ENCODE results near the gene PMFBP1.

The PMFBP1 gene

GRCh38 chr16:72124148-72124547 lies 47.8 kb downstream of the PMFBP1 start:
- Histone ChIP-seq H3K9ac (ENCODE audit: low read depth in 1 of 2, low read length in 2 of 2) (no peak overlapping the region), H3K27ac (ENCODE audit: low read depth in 2 of 2, low read length in 2 of 2) (no peak overlapping the region), H3K27me3 (ENCODE audit: control insufficient read depth in 2 of 2, insufficient read depth in 2 of 2, low read length in 2 of 2) (no peaks in the 10 kb centered on the region), H3K4me1 (ENCODE audit: control insufficient read depth in 2 of 2, insufficient read depth in 2 of 2, low read length in 2 of 2) (peaks cover 12% of the 10 kb centered on the region in 2 donors), H3K9me3 (ENCODE audit: control insufficient read depth in 2 of 2, low read length in 2 of 2) (no peaks in the 10 kb centered on the region), H3K4me3 (ENCODE audit: low read length in 2 of 2) (no peak overlapping the region), H3K36me3 (ENCODE audit: control insufficient read depth in 2 of 2, insufficient read depth in 2 of 2, low read length in 2 of 2) (no peaks in the 10 kb centered on the region)

- H3K4me3 ChIP-seq (ENCODE audit: low read length in 2 of 2) = no peak overlapping the region
- H3K9ac ChIP-seq (ENCODE audit: low read depth in 1 of 2, low read length in 2 of 2) = no peak overlapping the region
- no peaks in the 10 kb centered on the region for H3K36me3 ChIP-seq (ENCODE audit: control insufficient read depth in 2 of 2, insufficient read depth in 2 of 2, low read length in 2 of 2)
- peaks cover 12% of the 10 kb centered on the region in 2 donors for H3K4me1 ChIP-seq (ENCODE audit: control insufficient read depth in 2 of 2, insufficient read depth in 2 of 2, low read length in 2 of 2)
- H3K27me3 ChIP-seq (ENCODE audit: control insufficient read depth in 2 of 2, insufficient read depth in 2 of 2, low read length in 2 of 2) = no peaks in the 10 kb centered on the region
- no peak overlapping the region for H3K27ac ChIP-seq (ENCODE audit: low read depth in 2 of 2, low read length in 2 of 2)
- no peaks in the 10 kb centered on the region for H3K9me3 ChIP-seq (ENCODE audit: control insufficient read depth in 2 of 2, low read length in 2 of 2)
These were observed 48.5 kb downstream of the PMFBP1 start for GRCh38 chr16:72123426-72123825.

GRCh38 chr16:72122916-72123315 lies 49.0 kb downstream of the PMFBP1 start:
- Histone ChIP-seq H3K27me3 (ENCODE audit: control insufficient read depth in 2 of 2, insufficient read depth in 2 of 2, low read length in 2 of 2) (no peaks in the 10 kb centered on the region), H3K36me3 (ENCODE audit: control insufficient read depth in 2 of 2, insufficient read depth in 2 of 2, low read length in 2 of 2) (no peaks in the 10 kb centered on the region), H3K4me1 (ENCODE audit: control insufficient read depth in 2 of 2, insufficient read depth in 2 of 2, low read length in 2 of 2) (peaks cover 12% of the 10 kb centered on the region in 2 donors), H3K4me3 (ENCODE audit: low read length in 2 of 2) (no peak overlapping the region), H3K9ac (ENCODE audit: low read depth in 1 of 2, low read length in 2 of 2) (no peak overlapping the region), H3K27ac (ENCODE audit: low read depth in 2 of 2, low read length in 2 of 2) (no peak overlapping the region), H3K9me3 (ENCODE audit: control insufficient read depth in 2 of 2, low read length in 2 of 2) (no peaks in the 10 kb centered on the region)

GRCh38 chr16:72122308-72122707 lies 49.6 kb downstream of the PMFBP1 start:
- Histone ChIP-seq H3K4me1 (ENCODE audit: control insufficient read depth in 2 of 2, insufficient read depth in 2 of 2, low read length in 2 of 2) (peaks cover 12% of the 10 kb centered on the region in 2 donors), H3K9me3 (ENCODE audit: control insufficient read depth in 2 of 2, low read length in 2 of 2) (no peaks in the 10 kb centered on the region), H3K4me3 (ENCODE audit: low read length in 2 of 2) (no peak overlapping the region), H3K36me3 (ENCODE audit: control insufficient read depth in 2 of 2, insufficient read depth in 2 of 2, low read length in 2 of 2) (no peaks in the 10 kb centered on the region), H3K9ac (ENCODE audit: low read depth in 1 of 2, low read length in 2 of 2) (no peak overlapping the region), H3K27ac (ENCODE audit: low read depth in 2 of 2, low read length in 2 of 2) (no peak overlapping the region), H3K27me3 (ENCODE audit: control insufficient read depth in 2 of 2, insufficient read depth in 2 of 2, low read length in 2 of 2) (no peaks in the 10 kb centered on the region)

- H3K4me3 ChIP-seq (ENCODE audit: low read length in 2 of 2) = no peak overlapping the region
- H3K27me3 ChIP-seq (ENCODE audit: control insufficient read depth in 2 of 2, insufficient read depth in 2 of 2, low read length in 2 of 2) = no peaks in the 10 kb centered on the region
- no peaks in the 10 kb centered on the region for H3K9me3 ChIP-seq (ENCODE audit: control insufficient read depth in 2 of 2, low read length in 2 of 2)
- no peak overlapping the region for H3K27ac ChIP-seq (ENCODE audit: low read depth in 2 of 2, low read length in 2 of 2)
- H3K9ac ChIP-seq (ENCODE audit: low read depth in 1 of 2, low read length in 2 of 2) = no peak overlapping the region
- H3K4me1 ChIP-seq (ENCODE audit: control insufficient read depth in 2 of 2, insufficient read depth in 2 of 2, low read length in 2 of 2) = peaks cover under 1 to 1% of the 10 kb centered on the region in 2 donors
- no peaks in the 10 kb centered on the region for H3K36me3 ChIP-seq (ENCODE audit: control insufficient read depth in 2 of 2, insufficient read depth in 2 of 2, low read length in 2 of 2)
These were observed 51.9 kb downstream of the PMFBP1 start for GRCh38 chr16:72120026-72120425.

GRCh38 chr16:72113616-72113945 lies 58.4 kb downstream of the PMFBP1 start:
- no peak overlapping the region for H3K4me3 ChIP-seq (ENCODE audit: low read length in 2 of 2)
- H3K27ac ChIP-seq (ENCODE audit: low read depth in 2 of 2, low read length in 2 of 2) = no peak overlapping the region
- H3K27me3 ChIP-seq (ENCODE audit: control insufficient read depth in 2 of 2, insufficient read depth in 2 of 2, low read length in 2 of 2) = no peaks in the 10 kb centered on the region
- H3K4me1 ChIP-seq (ENCODE audit: control insufficient read depth in 2 of 2, insufficient read depth in 2 of 2, low read length in 2 of 2) = no peaks in the 10 kb centered on the region
- no peak overlapping the region for H3K9ac ChIP-seq (ENCODE audit: low read depth in 1 of 2, low read length in 2 of 2)
- no peaks in the 10 kb centered on the region for H3K9me3 ChIP-seq (ENCODE audit: control insufficient read depth in 2 of 2, low read length in 2 of 2)
- peaks cover 39 to 45% of the 10 kb centered on the region in 2 donors for H3K36me3 ChIP-seq (ENCODE audit: control insufficient read depth in 2 of 2, insufficient read depth in 2 of 2, low read length in 2 of 2)

GRCh38 chr16:72112906-72113615 lies 58.9 kb downstream of the PMFBP1 start:
- H3K4me3 ChIP-seq (ENCODE audit: low read length in 2 of 2) = no peak overlapping the region
- no peak overlapping the region for H3K9ac ChIP-seq (ENCODE audit: low read depth in 1 of 2, low read length in 2 of 2)
- H3K9me3 ChIP-seq (ENCODE audit: control insufficient read depth in 2 of 2, low read length in 2 of 2) = no peaks in the 10 kb centered on the region
- no peaks in the 10 kb centered on the region for H3K27me3 ChIP-seq (ENCODE audit: control insufficient read depth in 2 of 2, insufficient read depth in 2 of 2, low read length in 2 of 2)
- peaks cover 44 to 50% of the 10 kb centered on the region in 2 donors for H3K36me3 ChIP-seq (ENCODE audit: control insufficient read depth in 2 of 2, insufficient read depth in 2 of 2, low read length in 2 of 2)
- H3K27ac ChIP-seq (ENCODE audit: low read depth in 2 of 2, low read length in 2 of 2) = no peak overlapping the region
- H3K4me1 ChIP-seq (ENCODE audit: control insufficient read depth in 2 of 2, insufficient read depth in 2 of 2, low read length in 2 of 2) = no peaks in the 10 kb centered on the region

- H3K27me3 ChIP-seq (ENCODE audit: control insufficient read depth in 2 of 2, insufficient read depth in 2 of 2, low read length in 2 of 2) = no peaks in the 10 kb centered on the region
- H3K36me3 ChIP-seq (ENCODE audit: control insufficient read depth in 2 of 2, insufficient read depth in 2 of 2, low read length in 2 of 2) = peaks cover 50 to 56% of the 10 kb centered on the region in 2 donors
- no peak overlapping the region for H3K9ac ChIP-seq (ENCODE audit: low read depth in 1 of 2, low read length in 2 of 2)
- H3K27ac ChIP-seq (ENCODE audit: low read depth in 2 of 2, low read length in 2 of 2) = no peak overlapping the region
- no peaks in the 10 kb centered on the region for H3K9me3 ChIP-seq (ENCODE audit: control insufficient read depth in 2 of 2, low read length in 2 of 2)
- H3K4me1 ChIP-seq (ENCODE audit: control insufficient read depth in 2 of 2, insufficient read depth in 2 of 2, low read length in 2 of 2) = no peaks in the 10 kb centered on the region
- no peak overlapping the region for H3K4me3 ChIP-seq (ENCODE audit: low read length in 2 of 2)
These were observed 59.5 kb downstream of the PMFBP1 start for GRCh38 chr16:72112452-72112792.

GRCh38 chr16:72111657-72112451 lies 60.1 kb downstream of the PMFBP1 start:
- Histone ChIP-seq H3K9ac (ENCODE audit: low read depth in 1 of 2, low read length in 2 of 2) (no peak overlapping the region), H3K27ac (ENCODE audit: low read depth in 2 of 2, low read length in 2 of 2) (no peak overlapping the region), H3K9me3 (ENCODE audit: control insufficient read depth in 2 of 2, low read length in 2 of 2) (no peaks in the 10 kb centered on the region), H3K36me3 (ENCODE audit: control insufficient read depth in 2 of 2, insufficient read depth in 2 of 2, low read length in 2 of 2) (peaks cover 55 to 62% of the 10 kb centered on the region in 2 donors), H3K4me1 (ENCODE audit: control insufficient read depth in 2 of 2, insufficient read depth in 2 of 2, low read length in 2 of 2) (no peaks in the 10 kb centered on the region), H3K4me3 (ENCODE audit: low read length in 2 of 2) (no peak overlapping the region), H3K27me3 (ENCODE audit: control insufficient read depth in 2 of 2, insufficient read depth in 2 of 2, low read length in 2 of 2) (no peaks in the 10 kb centered on the region)

GRCh38 chr16:72110662-72111615 lies 61.0 kb downstream of the PMFBP1 start:
- H3K27me3 ChIP-seq (ENCODE audit: control insufficient read depth in 2 of 2, insufficient read depth in 2 of 2, low read length in 2 of 2) = no peaks in the 10 kb centered on the region
- no peaks in the 10 kb centered on the region for H3K4me1 ChIP-seq (ENCODE audit: control insufficient read depth in 2 of 2, insufficient read depth in 2 of 2, low read length in 2 of 2)
- peaks cover 61 to 70% of the 10 kb centered on the region in 2 donors for H3K36me3 ChIP-seq (ENCODE audit: control insufficient read depth in 2 of 2, insufficient read depth in 2 of 2, low read length in 2 of 2)
- no peaks in the 10 kb centered on the region for H3K9me3 ChIP-seq (ENCODE audit: control insufficient read depth in 2 of 2, low read length in 2 of 2)
- H3K4me3 ChIP-seq (ENCODE audit: low read length in 2 of 2) = no peak overlapping the region
- H3K27ac ChIP-seq (ENCODE audit: low read depth in 2 of 2, low read length in 2 of 2) = no peak overlapping the region
- no peak overlapping the region for H3K9ac ChIP-seq (ENCODE audit: low read depth in 1 of 2, low read length in 2 of 2)
